SKM-1 (cell line): ENCODE measurements around the gene TMEM256.
"Not testable (repeated sequence)": the region's sequence is repeated elsewhere in the genome, so short reads cannot be mapped to it uniquely, and the experiment has no call there.

Experiments
- DNase-seq: peaks from one replicate; lab custom pipeline; 2025; ENCODE audit not compliant: unreplicated experiment; lab: John Stamatoyannopoulos, UW

TMEM256 gene

DNA sequence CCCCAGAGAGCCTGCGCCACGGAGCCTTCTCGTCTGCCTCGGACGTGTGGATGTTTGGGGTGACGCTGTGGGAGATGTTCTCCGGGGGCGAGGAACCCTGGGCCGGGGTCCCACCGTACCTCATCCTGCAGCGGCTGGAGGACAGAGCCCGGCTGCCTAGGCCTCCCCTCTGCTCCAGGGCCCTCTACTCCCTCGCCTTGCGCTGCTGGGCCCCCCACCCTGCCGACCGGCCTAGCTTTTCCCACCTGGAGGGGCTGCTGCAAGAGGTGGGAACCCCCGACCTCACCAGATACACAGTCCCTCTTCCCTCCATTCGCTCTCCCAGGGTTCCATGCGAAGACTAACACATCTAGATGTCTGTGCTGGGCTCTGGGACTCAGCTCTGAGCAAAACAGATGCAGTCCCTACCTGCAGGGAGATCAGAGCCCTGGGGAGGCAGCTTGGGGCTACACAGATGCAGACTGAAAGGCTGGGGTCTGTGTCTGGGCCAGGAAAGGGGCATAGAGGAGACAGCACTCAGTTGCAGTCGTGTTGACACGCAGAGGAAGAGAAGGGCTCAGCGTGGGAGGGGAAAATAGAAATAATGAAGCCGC is 19.3 kb downstream of the TMEM256 start:
- no peak for DNase-seq

DNA sequence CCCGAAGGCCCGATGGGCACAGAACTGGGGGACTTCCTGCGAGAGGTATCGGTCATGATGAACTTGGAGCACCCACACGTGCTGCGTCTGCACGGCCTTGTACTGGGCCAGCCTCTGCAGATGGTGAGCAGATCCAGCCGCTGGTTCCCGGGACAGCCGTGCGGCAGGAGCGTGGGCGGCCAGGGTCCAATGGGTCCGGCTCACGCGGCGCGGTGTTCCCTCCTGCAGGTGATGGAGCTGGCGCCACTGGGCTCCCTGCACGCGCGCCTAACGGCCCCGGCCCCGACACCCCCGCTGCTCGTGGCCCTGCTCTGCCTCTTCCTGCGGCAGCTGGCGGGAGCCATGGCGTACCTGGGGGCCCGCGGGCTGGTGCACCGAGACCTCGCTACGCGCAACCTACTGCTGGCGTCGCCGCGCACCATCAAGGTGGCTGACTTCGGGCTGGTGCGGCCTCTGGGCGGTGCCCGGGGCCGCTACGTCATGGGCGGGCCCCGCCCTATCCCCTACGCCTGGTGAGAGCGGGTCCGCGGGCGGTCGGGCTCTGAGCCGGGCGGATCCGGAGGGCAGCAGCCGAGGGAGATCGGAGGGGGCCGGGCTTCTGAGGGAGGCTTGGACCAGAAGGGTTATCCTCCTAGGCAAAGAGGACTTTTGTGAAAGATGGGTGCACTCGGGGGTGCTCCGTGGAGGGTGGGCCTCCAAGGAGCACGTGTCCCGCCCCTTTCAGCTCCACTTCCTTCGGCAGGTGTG is 20.0 kb downstream of the TMEM256 start:
- no peak for DNase-seq

DNA sequence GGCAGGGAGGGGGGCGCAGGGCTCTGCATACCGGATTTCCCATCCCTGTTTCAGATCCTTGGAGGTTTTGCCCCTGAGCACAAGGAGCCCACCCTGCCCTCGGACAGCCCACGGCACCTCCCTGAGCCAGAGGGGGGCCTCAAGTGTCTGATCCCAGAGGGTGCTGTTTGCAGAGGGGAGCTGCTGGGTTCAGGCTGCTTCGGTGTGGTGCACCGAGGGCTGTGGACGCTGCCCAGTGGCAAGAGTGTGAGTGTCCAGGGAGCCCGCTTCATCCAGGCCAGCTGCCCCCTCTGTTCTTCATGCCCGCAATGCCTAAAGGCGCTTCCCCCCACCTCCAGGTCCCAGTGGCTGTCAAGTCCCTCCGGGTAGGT is 20.5 kb downstream of the TMEM256 start:
- DNase-seq, result no peak

DNA sequence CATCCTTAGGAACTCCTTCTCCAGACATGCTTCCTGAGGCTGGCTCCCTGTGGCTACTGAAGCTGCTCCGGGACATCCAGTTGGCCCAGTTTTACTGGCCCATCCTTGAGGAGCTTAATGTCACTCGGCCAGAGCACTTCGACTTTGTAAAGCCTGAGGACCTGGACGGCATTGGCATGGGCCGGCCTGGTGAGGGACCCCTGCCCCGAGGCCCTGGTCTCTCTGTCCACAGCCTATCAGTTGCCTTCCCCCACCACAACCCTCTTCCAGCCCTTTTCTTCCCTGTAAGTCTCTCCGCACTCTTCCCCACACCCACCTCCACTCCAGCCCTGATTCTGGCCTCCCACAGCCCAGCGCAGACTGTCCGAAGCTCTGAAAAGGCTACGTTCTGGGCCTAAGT is 21.0 kb downstream of the TMEM256 start:
- DNase-seq, result no peak

DNA sequence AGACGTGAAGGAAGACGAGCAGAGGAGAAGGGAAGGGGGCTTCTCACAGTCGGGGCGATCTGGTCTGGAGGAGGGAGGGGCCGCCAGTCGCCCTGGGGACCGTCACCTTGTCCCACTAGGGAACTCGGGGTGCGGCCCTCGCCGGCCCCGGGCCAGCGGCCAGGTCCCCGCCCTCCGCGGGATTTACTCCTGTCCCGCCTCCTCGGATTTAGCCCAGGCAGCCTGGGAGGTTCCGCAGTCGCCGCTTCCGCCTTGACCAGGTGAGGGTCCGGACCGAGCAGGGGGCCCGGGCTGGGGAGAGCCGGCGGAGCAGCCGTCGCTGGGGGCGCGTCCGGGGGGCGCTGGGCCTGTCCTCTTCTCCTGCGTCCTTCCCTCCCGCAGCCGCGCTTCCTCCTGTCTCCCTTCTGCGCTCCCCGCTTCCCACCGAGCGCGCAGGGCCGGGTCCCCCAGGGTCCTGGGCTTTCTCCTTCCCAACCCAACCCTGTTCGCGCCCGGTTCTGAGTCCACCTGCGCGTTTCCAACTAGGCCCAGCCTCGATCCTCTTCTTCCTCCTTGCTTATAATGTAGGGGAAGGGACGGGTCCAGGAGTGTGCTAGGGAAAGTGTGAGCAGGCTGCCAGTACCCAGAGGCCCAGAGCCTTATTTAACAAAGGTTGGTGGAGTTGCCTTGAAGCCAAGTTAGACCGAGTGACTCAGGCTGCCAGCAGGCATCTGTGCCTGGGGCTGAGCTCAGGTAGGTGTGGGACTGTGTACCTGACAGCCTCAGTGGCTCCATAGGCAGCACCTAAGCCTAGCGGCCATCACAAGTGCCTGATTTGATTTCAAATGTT is 22.8 kb downstream of the TMEM256 start, which contains the start of gene TNK1:
Gene TNK1, plus strand, starts transcription at position 235 of the 829 bp plus-strand sequence. CDS start 1,838 bp downstream, outside the sequence.
- DNase-seq, result no peak

DNA sequence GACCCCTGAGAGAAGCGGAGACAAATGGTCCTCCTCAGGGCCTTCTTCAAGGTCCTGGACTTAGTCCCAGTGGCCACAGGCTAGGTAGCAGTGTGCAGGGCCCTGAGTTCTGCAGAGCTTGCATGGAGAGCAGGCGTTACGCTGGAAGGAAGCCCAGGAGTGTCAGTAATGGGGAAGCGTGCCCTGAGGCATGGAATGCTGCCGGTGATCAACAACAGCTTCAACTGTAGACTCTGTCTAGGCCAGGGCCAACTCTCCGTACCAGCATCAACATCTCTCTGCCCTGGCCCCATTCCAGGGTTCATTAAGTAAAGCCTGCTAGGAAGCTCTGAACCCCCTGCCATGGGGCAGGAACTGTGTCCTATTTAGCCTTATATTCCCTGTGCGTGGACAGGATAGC is 23.6 kb downstream of the TMEM256 start:
- DNase-seq, result no peak

DNA sequence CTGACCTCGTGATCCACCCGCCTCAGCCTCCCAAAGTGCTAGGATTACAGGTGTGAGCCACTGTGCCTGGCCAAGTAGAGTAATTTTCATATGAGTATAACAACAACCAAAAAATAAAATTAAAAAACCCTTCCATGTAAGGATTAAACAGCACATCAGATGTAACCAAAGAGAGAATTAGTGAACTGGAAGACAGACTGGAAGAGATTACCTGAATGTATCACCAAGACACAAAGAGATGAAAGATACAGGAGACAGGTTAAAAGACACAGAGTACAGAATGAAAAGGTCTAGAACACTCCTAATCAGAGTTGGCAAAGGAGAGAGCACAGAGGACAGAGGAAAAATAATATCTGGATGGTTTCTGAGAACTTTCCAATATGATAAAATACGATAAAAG is 24.8 kb downstream of the TMEM256 start:
- no peak for DNase-seq

DNA sequence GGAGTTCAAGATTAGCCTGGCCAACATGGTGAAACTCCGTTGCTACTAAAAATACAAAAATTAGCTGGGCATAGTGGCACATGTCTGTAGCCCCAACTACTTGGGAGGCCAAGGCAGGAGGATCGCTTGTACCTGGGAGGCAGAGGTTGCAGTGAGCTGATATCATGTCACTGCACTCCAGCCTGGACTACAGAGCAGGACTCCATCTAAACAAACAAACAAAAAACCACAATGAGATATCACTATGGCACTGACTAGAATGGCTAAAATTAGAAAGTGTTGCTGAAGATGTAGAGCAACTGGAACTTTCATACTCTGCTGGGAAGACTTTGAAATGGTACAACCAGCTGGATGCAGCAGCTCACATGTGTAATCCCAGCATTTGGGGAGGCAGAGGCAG is 29.5 kb downstream of the TMEM256 start:
- DNase-seq, result no peak

DNA sequence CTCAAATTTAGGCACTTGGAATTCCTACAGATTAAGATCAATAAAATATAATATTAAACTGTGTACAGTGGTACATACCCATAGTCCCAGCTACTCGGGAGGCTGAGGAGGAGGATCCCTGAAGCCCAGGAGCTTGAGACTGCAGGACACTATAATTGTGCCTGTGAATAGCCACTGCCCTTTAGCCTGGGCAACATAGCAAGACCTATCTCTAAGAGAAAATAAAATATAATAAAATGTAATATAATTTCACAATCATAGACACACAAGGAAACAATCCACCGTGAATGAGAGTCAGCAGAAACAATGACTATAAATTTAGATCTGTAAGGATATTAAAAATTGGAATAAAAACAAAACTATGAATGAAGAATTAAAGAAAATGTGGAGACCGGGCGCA is 33.0 kb downstream of the TMEM256 start:
- DNase-seq, result no peak

DNA sequence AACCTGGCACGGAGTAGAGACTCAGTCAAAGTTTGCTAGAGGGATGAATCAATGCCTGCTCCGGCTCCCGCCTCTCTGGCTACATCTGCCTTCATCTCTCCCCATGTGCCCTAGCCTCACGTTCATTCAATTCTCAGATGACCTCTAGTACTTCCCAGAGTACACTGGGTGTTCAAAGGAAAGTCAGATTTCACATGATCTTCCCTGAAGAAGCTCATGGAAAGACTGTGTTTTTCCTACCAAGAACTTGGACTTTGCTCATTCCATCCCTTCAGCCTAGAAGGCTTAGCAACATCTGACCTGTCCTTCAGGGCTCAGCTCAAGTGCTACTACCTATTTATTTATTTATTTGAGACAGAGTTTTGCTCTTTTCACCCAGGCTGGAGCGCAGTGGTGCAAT is 34.1 kb downstream of the TMEM256 start:
- no peak for DNase-seq

DNA sequence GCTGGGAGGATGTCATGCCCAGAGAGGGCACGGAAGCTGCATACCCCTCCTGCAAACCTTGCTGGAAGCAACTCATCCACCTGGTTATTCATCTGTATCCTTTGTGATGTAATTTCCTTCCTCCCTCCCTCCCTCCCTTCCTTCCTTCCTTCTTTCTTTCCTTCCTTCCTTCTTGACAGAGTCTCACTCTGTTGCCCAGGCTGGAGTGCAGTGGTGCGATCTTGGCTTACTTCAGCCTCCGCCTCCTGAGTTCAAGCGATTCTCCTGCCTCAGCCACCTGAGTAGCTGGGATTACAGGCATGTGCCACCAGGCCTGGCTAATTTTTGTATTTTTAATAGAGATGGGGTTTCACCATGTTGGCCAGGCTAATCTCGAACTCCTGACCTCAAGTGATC is 35.3 kb downstream of the TMEM256 start:
- not testable (repeated sequence) for DNase-seq

DNA sequence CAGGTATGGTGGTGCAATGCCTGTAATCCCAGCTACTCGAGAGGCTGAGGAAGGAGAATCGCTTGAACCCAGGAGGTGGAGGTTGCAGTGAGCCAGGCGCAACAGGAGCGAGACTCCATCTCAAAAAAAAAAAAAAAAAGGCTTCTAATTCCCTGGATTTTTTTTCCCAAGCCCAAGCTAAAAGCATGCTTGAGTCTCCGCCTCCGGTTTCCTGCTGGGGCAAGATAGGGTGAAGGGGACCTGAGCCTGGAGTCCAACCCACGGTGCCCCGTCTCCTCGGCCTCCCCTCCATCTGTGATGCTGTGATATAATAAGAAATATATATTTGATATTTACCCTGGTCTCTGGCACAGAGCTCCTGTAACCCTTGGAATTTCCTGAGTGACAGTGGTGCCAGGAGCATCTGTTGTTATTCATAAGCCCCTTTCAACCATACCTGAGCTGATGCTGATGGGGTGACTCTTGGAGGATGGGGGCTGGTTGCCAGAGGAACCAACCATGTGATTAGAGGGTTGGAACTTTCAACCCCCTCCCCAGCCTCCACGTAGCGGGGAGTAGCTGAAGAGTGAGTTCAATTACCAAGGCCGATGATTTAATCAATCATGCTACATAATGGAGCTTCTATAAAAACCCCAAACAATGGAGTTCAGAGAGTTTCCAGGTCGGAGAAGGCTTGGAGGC is 35.8 kb downstream of the TMEM256 start:
- no peak for DNase-seq

DNA sequence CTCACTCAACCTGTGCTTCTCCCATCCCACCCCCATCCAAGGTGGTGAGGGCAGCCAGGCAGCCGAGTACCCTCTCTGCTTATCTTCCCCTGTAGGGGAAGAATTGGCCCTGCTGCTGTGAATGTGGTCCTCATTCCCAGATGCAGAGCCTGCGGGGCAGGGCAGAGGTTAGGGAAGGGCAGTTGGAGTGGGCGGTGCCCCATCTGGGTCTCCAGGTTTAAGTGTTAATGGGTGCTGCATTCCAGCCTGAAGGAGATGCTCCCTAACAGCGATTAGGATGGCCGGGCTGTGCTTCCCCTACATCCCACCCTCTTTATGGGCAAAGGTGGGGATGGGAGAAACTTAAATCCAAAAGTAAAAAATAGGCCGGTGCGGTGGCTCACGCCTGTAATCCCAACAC is 36.8 kb downstream of the TMEM256 start:
- DNase-seq, result no peak

DNA sequence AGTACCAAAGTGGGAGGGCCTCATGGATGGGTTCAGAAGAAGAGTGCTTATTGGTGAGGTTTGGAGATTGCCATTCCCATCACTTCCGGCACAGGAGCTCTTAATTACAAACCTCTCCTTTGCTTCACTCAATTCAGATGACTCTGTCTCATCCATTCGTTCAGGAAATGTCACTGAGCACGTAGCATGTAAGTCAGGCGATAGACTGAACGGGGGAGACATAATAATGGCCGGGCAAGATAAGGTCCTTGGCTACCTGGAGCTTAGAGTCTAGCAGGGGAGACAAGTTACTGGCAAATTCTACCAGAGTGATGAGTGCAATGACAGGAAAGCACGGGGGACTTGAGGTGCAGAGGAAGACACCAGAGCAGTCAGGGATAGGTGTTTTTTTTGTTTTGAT is 37.9 kb downstream of the TMEM256 start:
- DNase-seq, result not testable (repeated sequence)

DNA sequence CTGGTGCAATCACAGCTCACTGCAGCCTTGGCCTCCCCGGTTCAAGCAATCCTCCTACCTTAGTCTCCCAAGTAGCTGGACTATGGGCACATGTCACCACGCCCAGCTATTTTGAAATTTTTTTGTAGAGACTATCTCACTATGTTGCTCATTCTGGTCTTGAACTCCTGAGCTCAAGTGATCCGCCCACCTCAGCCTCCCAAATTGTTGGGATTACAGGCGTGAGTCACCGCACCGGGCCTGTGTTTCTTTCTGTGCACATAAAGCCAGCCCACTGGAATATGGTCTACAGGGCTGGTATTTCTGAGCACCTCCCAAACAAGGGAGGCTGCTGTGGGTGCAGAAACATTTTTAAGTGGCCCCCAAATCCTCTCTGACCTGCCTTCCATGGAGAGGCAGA is 40.6 kb downstream of the TMEM256 start:
- no peak for DNase-seq

DNA sequence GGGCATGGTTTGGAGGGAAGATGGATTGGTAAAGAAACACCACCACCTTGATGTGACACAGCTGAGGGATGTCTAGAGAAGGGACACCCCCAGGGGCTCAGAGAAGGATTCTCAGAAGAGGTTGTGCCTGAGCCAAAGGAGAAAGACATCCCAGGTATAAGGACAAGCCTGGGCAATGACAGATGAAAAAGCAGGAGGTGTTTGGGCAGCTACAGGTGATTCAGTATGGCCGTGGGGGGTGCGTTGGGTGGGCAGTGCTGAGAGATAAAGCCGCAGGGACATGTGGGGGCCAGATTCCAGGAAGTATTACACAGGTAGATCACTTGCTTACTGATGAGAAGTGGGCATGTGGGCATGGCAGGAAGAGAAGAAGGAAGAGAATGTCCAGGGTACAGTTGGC is 42.0 kb downstream of the TMEM256 start:
- no peak for DNase-seq

DNA sequence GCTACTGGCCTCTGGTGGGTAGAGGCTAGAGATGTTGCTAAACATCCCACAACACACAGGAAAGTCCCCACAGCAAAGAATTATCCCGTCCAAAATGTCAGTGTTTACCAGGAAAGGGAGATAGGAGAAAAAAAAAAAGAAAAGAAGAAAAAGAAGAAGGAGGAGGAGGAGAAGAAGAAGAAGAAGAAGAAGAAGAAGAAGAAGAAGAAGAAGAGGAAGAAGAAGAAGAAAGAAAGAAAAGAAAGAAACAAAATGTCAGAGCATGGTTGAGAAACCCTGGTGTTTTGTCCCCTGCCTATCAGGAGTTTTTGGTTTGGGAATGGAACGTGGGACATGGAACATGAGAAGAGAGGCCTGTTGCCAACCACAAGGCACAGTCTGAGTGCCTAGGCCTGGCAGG is 46.5 kb downstream of the TMEM256 start:
- no peak for DNase-seq

DNA sequence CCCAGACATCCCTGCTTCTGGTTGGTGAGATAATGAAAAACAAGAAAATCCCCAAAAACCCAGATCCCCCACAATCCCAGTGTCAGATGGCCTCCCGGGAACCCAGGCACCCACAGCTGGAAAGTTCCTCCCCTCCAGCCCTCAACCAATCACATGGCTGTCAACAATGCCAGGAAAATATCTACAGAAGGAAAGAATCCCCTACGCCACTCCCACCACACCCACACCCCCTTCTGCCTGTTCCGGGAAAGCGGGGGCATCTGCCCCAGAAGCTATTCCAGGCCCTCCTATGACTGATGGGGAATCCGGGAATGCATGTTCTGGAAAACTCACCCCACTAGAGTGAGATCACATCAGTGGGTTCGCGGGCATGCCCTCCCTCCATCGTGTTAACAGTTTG is 47.1 kb downstream of the TMEM256 start:
- no peak for DNase-seq

DNA sequence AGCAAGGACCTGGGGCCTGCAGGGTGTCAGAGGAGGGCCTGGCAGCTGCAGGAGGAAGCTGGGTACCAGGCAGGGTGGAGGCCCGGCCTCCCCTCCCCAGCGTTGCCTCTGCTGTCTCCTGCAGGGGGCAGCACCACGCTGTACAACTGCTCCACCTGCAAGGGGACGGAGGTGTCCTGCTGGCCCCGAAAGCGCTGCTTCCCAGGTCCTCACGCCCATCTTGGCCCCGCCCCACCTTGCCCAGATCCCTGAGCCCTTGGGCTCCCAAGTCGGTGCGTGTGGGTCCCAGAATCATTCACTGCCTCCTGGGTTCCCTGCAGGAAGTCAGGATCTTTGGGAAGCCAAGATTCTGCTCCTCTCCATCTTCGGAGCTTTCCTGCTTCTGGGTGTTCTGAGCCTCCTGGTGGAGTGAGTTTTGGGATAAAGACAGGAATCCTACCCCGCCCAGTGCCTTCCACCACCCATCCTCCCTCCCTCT is 47.8 kb downstream of the TMEM256 start:
- no peak for DNase-seq

DNA sequence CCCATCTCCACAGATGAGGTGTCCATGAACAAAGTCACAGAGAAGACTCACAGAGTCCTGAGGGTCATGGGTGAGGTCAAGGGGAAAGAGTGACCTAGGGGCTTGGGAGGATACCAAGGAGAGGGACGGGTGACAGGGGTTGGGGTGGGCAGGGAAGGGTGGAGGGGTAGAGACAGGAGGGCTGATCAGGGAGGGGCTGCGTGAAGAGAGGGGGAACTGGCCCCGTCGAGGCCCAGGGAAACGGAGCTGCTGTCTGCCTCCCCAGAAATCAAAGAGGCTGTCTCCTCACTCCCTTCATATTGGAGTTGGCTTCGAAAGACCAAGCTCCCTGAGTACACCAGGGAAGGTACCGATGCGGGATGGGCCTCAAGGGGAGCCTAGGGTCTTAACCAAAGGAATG is 48.3 kb downstream of the TMEM256 start:
- DNase-seq, result no peak

DNA sequence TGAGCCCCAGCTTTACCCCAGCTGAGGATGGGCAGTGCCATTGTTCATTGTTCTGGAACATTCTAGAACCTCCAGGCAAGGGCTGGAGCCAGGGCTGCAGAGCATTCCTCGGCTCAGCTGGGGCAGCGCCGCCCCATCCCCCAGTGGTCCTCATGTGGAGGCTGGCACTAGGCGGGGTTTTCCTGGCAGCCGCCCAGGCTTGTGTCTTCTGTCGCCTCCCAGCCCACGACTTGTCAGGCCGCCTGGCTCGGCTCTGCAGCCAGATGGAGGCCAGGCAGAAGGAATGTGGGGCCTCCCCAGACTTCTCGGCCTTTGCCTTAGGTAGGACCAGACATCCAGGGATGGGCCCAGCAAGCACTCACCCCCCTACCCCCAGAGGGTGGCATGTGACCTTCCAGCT is 48.8 kb downstream of the TMEM256 start, which contains the start of gene TMEM95:
Gene TMEM95, plus strand, starts transcription at position 104 of the 400 bp plus-strand sequence. Its CDS starts 49 bp downstream, at position 153.
- no peak for DNase-seq
